ENCODE results near the gene PIGBOS1.
A peak's percentile ranks its signal among the peaks of the same experiment; 100 is the strongest.
"Not testable (repeated sequence)": the region's sequence is repeated elsewhere in the genome, so short reads cannot be mapped to it uniquely, and the experiment has no call there.

The PIGBOS1 gene, protein sequence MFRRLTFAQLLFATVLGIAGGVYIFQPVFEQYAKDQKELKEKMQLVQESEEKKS

DNA sequence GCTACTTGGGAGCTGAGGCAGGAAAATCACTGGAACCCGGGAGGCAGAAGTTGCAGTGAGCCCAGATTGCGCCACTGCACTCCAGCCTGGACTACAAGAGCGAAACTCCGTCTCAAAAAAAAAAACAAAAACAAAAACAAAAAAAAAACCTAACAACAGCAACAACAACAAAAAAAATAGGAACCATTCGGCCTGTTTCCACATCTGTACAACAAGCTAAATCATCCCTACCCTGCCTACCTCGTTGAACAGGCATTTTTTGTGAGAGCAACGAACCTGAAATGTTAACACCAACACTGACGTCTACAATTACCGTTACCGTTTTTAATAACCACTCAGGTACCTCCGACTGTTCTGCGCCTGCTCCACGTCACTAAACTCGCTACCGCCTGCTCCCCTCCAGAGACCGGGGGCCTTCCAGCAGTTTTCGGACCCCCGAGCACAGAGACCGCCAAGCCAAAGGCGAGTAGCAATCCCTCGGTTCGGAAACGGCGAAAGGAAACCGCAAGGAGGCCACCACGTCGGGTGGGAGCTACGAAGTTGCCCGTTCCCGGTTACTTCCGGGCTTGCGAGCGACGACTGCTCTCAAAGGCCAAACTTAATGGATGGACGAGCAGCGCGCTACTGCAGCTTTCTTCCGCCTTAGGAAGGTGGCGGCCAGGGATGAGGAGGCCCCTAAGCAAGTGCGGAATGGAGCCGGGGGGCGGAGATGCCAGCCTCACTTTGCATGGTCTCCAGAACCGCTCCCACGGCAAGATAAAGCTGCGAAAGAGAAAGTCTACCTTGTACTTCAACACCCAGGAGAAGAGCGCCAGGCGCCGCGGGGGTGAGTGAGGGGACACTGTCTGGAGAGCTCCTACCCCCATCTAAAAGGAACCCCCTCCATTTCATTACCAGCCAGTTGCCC, at the start of gene PIGBOS1, which contains the start of gene PIGB:
Gene PIGBOS1, minus strand, starts transcription at position 536 of the 907 bp plus-strand sequence. CDS start 1,331 bp downstream, outside the sequence.
Gene PIGB, plus strand, starts transcription at position 635 of the 907 bp plus-strand sequence. Its CDS starts 29 bp downstream, at position 664.
- DNase-seq = peak; percentile 83 to 84

DNA sequence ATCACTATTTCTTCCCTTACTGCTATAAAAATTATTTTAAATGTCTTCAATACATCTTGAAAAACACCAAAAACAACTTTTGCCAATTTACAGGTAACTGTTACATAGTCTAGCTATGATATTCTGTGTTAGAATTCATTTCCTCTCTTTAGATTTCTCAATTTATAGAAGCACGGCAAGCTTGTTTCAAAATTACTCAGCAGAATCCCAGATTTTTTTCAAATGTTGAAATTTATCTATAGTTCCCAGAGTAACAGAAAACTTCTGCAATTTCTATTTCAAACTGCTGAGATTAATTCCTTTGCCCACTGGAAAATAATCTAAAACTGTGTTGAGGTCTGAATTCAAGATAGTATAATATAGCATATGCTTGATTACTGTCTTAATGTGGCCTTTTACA, 48.1 kb upstream of the PIGBOS1 start:
- no peak for DNase-seq

DNA sequence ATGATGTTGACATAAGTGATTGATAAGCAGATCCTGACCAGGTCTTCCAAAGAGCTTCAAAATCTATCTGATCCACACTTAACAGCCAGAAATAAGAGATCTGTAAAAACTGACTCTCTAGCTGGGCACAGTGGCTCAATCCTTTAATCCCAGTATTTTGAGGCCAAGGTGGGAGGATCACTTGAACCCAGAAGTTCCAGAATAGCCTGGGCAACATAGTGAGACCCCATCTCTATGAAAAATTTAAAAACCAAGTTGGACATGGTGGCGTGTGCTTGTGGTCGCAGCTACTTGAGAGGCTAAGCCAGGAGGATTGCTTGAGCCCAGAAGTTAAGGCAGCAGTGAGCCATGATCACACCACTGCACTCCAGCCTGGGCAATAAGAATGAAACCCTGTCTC, 43.7 kb upstream of the PIGBOS1 start:
- no peak for DNase-seq

DNA sequence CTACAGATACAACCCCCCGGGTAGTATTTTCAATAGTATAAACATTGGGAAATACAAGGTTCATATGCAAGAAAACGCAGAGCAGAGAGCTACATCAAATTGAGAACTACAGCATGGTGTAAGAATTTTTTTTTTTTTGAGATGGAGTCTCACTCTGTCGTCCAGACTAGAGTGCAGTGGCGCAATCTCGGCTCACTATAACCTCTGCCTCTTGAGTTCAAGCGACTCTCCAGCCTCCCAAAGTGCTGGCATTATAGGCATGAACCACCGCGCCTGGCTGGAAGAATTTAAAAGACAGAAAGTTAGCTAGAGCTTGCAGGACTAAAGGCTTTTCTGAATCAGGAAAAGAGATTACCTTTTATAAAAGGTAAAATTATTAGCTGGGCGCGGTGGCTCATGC, 42.1 kb upstream of the PIGBOS1 start:
- DNase-seq = no peak

DNA sequence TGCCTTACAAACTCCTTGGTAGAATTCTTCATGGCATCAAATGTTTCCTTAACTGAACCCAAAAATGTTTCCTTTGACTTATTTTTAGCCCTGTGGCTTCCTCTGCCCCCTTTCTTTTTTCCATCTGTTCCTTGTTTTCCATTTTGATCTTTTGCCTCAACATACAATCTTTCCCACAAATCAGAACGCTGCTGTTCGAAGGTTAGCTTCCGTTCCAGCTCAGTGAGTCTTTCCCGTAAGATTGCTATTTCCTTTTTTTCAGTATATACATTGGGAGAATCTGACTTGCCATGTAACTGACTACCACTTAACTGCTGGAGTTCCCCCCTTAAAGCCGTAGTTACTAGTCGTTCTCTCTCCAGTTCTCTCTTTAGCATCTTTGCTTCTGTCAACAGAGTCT, 41.3 kb upstream of the PIGBOS1 start:
- no peak for DNase-seq

DNA sequence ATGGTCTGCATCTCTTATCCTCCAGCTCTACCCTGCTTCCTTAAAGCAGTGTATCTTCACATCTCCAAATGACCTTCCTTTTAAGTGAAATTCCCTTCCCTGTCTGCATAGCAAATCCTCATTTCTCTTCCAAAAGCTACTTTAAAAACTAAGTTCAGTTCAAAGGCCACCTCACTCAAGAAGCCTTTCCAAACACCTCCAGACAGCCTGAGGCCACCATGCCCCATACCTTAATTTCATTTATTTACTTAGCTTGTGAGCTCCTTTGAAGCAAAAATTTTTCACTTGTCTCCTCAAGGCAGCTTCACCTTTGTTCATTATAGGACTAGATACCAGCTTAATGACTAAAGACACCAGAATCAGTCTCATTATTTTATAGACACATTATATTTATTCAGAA, 39.5 kb upstream of the PIGBOS1 start:
- no peak for DNase-seq

DNA sequence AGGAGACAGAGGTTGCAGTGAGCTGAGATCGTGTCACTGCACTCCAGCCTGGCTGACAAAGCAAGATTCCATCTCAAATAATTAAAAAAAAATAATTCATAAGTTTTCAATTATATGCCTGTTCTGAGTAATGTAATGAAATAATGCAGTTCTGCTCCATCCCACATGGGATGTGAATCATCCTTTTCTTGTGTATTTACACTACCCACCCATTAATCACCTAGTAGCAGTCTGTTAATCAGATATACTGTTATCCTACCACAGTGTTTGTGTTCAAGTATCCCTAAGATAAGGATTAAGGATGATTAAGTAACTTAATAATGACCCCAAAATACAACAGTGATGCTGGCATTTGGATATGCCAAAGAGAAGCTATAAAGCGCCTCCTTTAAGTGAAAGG, 38.9 kb upstream of the PIGBOS1 start:
- DNase-seq = no peak

DNA sequence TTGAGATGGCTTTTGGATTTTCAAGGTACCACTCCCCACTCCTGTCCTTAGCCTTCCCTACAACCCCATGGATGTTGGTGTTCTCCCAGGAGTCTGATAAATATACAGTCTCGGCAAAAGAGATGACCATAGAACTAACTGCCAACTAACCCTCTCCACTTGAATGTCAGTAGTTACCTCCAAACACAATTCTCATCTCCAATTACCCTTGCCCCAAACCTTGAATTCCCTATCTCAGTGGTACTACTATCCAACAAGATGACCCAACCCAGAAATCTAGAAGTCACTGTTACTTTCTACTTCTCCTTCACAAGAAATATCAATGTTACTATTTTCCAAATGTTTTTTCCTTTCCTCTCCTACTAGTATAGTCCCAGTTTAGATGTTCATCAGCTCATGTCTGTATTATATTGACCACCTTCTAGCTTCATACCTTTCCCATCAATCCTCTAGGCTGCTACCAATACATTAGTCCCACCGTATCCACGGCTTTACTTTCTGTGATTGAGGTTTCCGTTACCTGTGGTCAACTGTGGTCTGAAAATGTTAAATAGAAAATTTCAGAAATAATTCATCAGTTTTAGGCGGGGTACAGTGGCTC, 38.2 kb upstream of the PIGBOS1 start:
- no peak for DNase-seq

DNA sequence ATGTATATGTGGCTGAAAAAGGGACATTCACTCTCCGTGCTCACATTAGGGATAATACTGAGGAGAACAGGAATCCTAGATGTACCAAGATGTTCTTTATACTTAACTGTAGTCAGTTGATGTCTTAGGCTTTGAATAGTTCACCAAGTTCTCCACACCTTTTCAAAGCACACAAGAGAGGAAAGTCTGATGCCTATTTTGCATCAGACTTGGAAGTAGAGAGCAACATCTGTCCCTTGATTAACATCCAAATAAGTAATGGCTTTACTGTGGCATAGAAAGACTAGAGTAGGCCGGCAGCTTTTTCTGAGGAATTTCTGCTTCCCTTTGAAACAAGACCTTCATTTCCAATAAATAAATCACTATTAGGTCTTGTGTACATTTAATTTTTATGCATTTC, 34.1 kb upstream of the PIGBOS1 start:
- no peak for DNase-seq

DNA sequence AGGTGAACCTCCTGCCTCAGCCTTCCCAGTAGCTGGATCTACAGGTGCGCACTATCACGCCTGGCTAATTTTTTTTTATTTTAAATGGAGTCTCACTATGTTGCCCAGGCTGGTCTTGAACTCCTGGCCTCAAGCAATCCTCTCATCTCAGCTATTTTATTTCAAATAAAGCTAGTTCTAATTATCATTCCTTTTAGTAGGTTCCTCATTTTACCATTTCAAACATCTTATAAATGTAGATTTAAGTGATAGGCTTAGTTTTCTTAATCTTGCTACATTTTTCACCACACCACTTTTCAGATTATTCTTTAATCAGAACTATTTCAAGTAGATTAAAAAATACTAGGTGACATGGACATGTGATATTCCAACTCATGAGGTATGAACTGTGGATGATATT, 30.4 kb upstream of the PIGBOS1 start:
- DNase-seq = no peak

DNA sequence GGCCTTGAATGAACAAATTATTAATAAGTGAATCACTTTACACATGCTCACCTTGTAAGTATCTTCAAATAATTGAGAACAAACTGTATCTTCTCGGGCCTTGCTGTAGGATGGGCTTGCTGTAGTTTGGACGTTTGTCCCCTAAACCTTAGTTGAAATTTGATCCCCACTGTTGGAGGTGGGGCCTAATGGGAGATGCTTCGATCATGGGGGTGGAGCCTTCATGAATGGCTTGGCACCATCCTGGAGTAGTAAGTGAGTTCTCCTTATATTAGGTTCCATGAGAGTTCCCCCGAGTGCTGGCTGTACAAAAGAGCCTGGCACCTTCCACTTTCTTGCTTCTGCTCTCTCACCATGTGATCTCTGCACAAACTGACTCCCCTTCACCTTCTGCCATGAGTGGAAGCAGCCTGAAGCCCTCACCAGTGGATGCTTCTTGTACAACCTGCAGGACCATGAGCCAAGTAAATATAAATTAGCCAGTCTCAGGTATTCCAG, 29.4 kb upstream of the PIGBOS1 start:
- no peak for DNase-seq

DNA sequence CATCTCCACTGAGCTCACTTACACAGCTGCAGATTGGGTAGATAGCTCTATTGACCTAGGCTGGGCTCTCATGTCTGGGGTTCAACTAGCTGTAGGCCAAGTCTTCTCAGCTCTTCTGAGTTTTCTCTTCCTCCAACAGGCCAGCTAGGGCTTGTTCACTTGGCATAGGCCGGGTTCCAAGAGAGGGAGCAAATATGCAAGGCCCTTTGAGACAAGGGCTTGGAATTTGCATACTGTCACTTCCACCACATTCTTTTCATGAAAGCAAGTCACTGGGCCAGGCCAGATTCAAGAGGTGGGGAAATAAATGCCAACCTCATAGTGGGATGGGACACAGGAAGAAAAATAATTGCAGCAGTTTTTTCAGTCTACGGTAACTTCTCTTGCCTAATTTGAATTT, 25.3 kb upstream of the PIGBOS1 start:
- DNase-seq = no peak

DNA sequence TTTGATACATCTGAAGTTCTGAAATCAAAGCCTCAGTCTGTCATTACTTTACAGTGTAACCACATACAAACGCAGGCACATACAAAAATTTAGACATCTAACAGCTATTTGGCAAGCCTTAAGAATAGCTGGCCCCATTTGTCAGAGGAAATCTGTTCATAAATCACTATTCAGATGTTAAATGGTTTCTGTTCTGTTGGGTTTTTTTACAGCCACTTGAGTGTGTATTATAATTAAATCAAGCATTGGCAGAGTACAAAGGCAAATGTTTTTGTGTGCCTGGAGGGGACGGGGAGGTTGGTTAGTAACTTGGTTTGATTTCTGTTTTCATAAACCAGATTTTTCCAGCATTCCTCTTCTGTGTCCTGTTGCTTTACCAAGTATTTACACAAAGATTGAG, 24.2 kb upstream of the PIGBOS1 start:
- no peak for DNase-seq

DNA sequence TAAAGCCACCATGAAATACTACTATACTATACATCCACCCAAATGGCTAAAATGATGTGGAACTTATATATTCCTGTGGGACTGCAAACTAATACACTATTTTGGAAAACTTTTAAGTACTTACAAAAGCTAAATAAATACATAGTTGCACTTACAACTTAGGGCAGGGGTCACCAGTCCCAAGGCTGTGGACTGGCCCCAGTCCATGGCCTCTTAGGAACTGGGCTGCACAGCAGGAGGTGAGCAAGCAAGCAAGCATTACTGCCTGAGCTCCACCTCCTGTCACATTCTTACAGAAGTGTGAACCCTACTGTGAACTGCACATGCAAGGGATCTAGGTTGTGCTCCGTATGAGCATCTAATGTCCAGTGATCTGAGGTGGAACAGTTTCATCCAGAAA, 18.2 kb upstream of the PIGBOS1 start:
- no peak for DNase-seq

DNA sequence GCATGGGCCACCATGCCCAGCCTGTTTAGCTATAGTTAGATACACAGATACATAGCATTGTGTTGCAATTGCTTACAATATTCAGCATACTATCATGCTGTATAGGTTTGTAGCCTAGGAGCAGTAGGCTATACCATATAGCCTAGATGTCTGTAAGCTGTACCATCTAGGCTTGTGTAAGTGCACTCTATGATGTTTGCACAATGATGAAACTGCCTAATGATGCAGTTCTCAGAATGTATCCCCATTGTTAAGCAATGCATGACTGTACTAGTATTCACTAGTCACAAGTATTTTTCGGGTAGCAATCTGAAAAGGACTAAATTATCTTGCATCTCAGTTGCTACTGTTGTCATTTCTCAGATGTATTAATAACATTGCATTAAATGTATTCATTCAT, 16.1 kb upstream of the PIGBOS1 start:
- DNase-seq = no peak

DNA sequence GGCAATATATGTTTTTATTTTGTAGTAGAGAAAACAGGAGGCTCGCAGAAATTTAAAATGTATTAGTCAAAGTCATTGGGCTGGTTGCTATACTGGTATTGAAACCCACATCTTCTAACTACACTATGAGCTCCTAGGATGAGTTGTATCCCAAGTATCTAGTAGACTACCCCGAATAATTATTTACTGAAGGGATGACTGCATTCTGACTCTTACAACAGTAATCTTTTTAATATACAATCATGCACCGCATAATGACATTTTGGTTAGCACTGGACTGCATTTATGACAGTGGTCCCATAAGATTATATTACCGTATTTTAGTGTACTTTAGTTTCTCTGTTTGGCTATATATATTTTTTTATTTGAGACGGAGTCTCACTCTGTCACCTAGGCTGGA, 15.4 kb upstream of the PIGBOS1 start:
- no peak for DNase-seq

DNA sequence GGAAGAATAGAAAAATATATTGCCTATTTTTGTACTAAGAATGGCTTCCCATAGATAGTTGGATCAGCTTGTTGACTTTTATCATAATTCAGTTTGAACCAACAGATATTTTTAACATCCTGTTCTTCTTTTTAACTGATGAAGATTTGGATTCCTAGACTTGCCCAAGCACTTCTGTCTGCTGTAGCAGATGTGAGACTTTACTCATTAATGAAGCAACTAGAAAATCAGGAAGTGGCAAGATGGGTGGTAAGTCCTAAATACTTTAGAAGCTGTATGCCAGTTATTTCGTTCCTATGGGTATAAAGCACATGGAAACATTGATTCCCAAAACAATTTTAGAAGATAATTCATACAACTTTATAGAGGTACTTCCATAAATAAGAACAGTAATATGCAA, 8.5 kb upstream of the PIGBOS1 start:
- DNase-seq = no peak

DNA sequence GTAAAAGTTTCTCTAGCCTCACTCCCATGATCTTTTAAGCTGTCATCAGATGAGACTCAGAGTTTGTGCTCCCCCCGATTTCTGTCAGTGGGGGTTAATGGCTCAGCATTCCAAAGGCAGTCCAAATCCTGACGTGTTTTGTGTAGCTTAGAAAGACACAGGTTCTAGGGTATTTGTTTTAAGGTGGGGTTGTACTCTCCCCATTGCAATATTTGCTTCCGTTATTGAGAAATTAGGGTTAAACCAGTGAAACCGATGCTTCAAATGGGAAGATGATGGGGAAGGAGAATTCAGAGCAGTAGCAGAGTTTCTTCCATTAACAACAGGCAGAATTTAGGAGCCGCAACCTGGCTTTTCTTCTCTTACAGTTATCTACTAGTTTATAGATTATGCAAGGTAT, 3.5 kb upstream of the PIGBOS1 start:
- DNase-seq = no peak

DNA sequence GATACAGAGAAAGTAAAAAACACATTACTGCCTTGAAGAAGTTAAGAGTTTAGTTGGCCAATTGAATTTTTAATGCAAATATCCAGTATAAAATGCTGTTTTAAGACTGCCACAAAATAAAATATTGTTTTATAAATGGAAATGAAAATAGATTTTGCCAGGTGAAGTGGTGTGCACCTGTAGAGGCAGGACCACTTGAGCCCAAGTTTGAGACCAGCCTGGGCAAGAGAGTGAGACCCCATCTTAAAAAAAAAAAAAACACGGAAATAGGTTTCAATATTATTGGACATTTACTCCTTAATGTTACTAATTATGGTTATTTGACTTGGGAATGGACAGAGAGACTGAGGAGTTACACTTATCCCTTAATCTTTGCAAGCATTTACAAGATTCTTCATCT, 2.0 kb upstream of the PIGBOS1 start:
- DNase-seq = no peak

DNA sequence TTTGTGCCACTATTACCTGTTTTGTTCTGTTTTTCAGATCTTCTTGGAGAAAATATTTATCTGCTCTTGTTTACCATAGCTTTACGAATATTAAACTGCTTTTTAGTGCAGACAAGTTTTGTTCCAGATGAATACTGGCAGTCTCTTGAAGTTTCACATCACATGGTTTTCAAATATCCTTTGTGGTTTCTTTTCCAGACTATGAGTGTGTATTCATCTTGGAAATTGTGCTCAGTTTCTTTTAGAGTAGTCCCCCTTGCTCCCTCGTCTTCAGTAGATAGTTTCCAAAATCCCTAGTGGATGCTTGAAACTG, 1.3 kb upstream of the PIGBOS1 start:
- DNase-seq = no peak

DNA sequence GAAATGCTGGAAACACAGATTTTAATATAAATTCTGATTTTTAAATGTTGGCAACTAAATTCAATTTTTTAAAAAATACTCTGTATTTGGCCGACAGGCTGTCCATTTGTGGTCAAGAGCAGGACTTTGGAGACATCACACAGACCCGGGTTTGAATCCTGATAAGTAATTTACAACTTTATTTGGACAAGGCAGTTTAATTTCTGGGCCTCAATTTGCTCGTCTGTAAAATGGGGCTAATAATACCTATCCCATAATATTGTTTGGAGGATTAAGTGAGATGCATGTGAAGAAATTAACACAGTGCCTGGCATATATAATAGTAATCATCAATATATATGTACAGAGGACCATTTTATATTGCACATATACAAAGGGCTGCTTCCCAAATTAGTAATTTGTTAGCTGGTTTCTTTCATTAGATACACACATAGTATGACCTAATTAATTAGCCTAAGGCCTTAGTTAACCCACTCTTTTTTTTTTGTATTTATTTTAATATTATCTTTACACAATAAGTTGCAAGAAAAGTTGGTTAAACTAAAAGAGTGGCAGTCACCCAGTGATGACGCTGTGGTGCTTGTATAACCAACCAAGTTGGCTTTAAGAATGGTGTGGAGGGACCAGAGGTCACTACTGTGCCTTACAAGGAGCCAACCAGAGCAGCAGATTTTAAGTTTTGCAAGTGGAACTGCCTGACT, 764 bp upstream of the PIGBOS1 start:
- DNase-seq = peak in 1 of 2 donors; percentile 15

DNA sequence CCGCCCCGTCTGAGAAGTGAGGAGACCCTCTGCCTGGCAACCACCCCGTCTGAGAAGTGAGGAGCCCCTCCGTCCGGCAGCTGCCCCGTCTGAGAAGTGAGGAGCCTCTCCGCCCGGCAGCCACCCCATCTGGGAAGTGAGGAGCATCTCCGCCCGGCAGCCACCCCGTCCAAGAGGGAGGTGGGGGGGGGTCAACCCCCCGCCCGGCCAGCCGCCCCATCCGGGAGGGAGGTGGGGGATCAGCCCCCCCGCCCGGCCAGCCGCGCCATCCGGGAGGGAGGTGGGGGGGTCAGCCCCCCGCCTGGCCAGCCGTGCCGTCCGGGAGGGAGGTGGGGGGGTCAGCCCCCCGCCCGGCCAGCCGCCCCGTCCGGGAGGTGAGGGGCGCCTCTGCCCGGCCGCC, 16.1 kb downstream of the PIGBOS1 start:
- DNase-seq = not testable (repeated sequence)

DNA sequence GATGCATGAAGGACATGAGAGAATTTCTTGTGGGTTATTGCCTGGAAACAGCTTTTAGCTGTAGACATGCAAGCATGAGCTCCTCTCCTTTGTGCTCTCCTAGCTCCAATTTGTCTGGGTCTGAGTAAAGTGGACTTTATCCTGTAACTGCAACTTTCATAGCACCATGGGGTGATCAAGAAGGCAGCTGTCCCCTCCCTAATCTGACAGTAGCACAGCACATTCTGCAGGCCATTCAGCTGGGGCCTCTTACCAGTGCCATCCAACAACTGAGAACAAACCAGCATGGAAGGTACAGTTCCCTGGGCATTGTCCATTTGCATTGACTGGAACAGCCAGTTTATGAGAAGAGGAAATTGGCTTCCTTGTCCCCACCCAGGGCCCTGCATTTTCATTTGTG, 21.6 kb downstream of the PIGBOS1 start:
- no peak for DNase-seq

All from CD4-positive, alpha-beta T cell treated with Interleukin-1 beta for 1 hour (primary cell).